H9 (cell line): ENCODE data around the gene RNF114. TPM values are rescaled to one million over a fixed set of nuclear protein-coding genes. Genes with fewer than 3 reads are reported as not detected.
"Not testable (repeated sequence)": the region's sequence is repeated elsewhere in the genome, so short reads cannot be mapped to it uniquely, and the experiment has no call there.

Experiments used
- DNase-seq: peaks from one replicate; pipeline ENCODE4 v3.0.0-alpha.2; 2017
- H2AFZ ChIP-seq: one replicate; pipeline ENCODE4 v1.6.1; 2013; ENCODE audit warnings: mild to moderate bottlenecking, low read length, control low read depth, moderate library complexity
- H2AK5ac ChIP-seq: 2 replicates; pipeline ENCODE4 v1.6.1; 2013; ENCODE audit warnings: low read length, control low read depth, mixed read lengths; ENCODE audit not compliant: insufficient read length
- H2BK120ac ChIP-seq: one replicate; pipeline ENCODE4 v1.6.1; 2013; ENCODE audit warnings: low read depth, mild to moderate bottlenecking, low read length, control low read depth, inconsistent platforms; ENCODE audit not compliant: poor library complexity, severe bottlenecking
- H2BK12ac ChIP-seq: 2 replicates; pipeline ENCODE4 v1.6.1; 2013; ENCODE audit warnings: low read length, control low read depth, mixed read lengths, low read depth; ENCODE audit not compliant: insufficient read length
- H2BK15ac ChIP-seq: 2 replicates; pipeline ENCODE4 v1.6.1; 2013; ENCODE audit warnings: low read depth, low read length, control low read depth
- H2BK20ac ChIP-seq: one replicate; pipeline ENCODE4 v1.6.1; 2013; ENCODE audit warnings: low read depth, mild to moderate bottlenecking, low read length, control low read depth, inconsistent platforms; ENCODE audit not compliant: poor library complexity, severe bottlenecking
- H2BK5ac ChIP-seq: 2 replicates; pipeline ENCODE4 v1.6.1; 2013; ENCODE audit warnings: low read length, control low read depth, mixed read lengths; ENCODE audit not compliant: insufficient read length
- H3K14ac ChIP-seq: 2 replicates; pipeline ENCODE4 v1.6.1; 2013; ENCODE audit warnings: low read length, control low read depth; ENCODE audit not compliant: insufficient read depth
- H3K18ac ChIP-seq: 2 replicates; pipeline ENCODE4 v1.6.1; 2013; ENCODE audit warnings: low read depth, mild to moderate bottlenecking, mixed read lengths, low read length, control low read depth; ENCODE audit not compliant: insufficient read length
- H3K23ac ChIP-seq: 2 replicates; pipeline ENCODE4 v1.6.1; 2013; ENCODE audit warnings: low read length, control low read depth, mixed read lengths, low read depth; ENCODE audit not compliant: insufficient read length
- H3K23me2 ChIP-seq: 2 replicates; pipeline ENCODE4 v1.6.1; 2013; ENCODE audit warnings: low read depth, mild to moderate bottlenecking, mixed read lengths, low read length, control low read depth; ENCODE audit not compliant: insufficient read length, poor library complexity, severe bottlenecking
- H3K27ac ChIP-seq: 2 replicates; pipeline ENCODE4 v1.5.1; 2013; ENCODE audit warnings: low read length, control low read depth, mixed read lengths, low read depth; ENCODE audit not compliant: insufficient read length
- H3K27me3 ChIP-seq: 2 replicates; pipeline ENCODE4 v1.6.1; 2013; ENCODE audit warnings: low read length, control low read depth, inconsistent platforms; ENCODE audit not compliant: insufficient read depth
- H3K4ac ChIP-seq: 2 replicates; pipeline ENCODE4 v1.6.1; 2013; ENCODE audit warnings: low read depth, mild to moderate bottlenecking, control low read depth, inconsistent platforms, low read length, moderate library complexity
- H3K4me1 ChIP-seq: 2 replicates; pipeline ENCODE4 v1.6.1; 2013; ENCODE audit warnings: low read length, control low read depth, inconsistent platforms; ENCODE audit not compliant: insufficient read depth
- H3K4me2 ChIP-seq: 2 replicates; pipeline ENCODE4 v1.6.1; 2013; ENCODE audit warnings: low read length, control low read depth, mixed read lengths; ENCODE audit not compliant: insufficient read length, insufficient read depth
- H3K56ac ChIP-seq: 2 replicates; pipeline ENCODE4 v1.6.1; 2013; ENCODE audit warnings: low read depth, mild to moderate bottlenecking, mixed read lengths, low read length, control low read depth; ENCODE audit not compliant: insufficient read length
- H3K79me1 ChIP-seq: 2 replicates; pipeline ENCODE4 v1.6.1; 2013; ENCODE audit warnings: low read depth, mild to moderate bottlenecking, moderate library complexity, low read length, control low read depth, inconsistent platforms; ENCODE audit not compliant: insufficient read depth, poor library complexity, severe bottlenecking
- H3K79me2 ChIP-seq: 2 replicates; pipeline ENCODE4 v1.6.1; 2013; ENCODE audit warnings: low read length, control low read depth, inconsistent platforms; ENCODE audit not compliant: insufficient read depth
- H3K9ac ChIP-seq: 2 replicates; pipeline ENCODE4 v1.6.1; 2013; ENCODE audit warnings: low read length, control low read depth, mixed read lengths; ENCODE audit not compliant: insufficient read length; ENCODE audit errors: extremely low read depth
- H3K9me3 ChIP-seq: one replicate; pipeline ENCODE4 v1.6.1; 2013; ENCODE audit warnings: low read depth, low read length, inconsistent platforms; ENCODE audit not compliant: control insufficient read depth
- H3T11ph ChIP-seq: one replicate; pipeline ENCODE4 v1.6.1; 2013; ENCODE audit warnings: mild to moderate bottlenecking, low read length, control low read depth, inconsistent platforms
- H4K20me1 ChIP-seq: one replicate; pipeline ENCODE4 v1.6.1; 2013; ENCODE audit not compliant: control insufficient read depth, insufficient read length, insufficient read depth
- H4K5ac ChIP-seq: 2 replicates; pipeline ENCODE4 v1.6.1; 2013; ENCODE audit warnings: low read depth, mild to moderate bottlenecking, mixed read lengths, low read length, control low read depth; ENCODE audit not compliant: insufficient read length
- H4K8ac ChIP-seq: replicated peaks from 2 replicates; pipeline ENCODE4 v1.6.1; 2013; ENCODE audit warnings: low read length, control low read depth, mixed read lengths, low read depth; ENCODE audit not compliant: insufficient read length
- H4K91ac ChIP-seq: 2 replicates; pipeline ENCODE4 v1.6.1; 2013; ENCODE audit warnings: low read depth, mild to moderate bottlenecking, moderate library complexity, mixed read lengths, low read length, control low read depth; ENCODE audit not compliant: insufficient read length
- H3K27ac Mint-ChIP-seq, 3 experiments: 2 replicates in 2 of 3; 3 replicates in 1 of 3; pipeline ENCODE4 v1.8.0; 2020 to 2021; ENCODE audit warnings: mixed read lengths in 3 of 3, mild to moderate bottlenecking in 1 of 3, moderate library complexity in 1 of 3
- H3K27me3 Mint-ChIP-seq: 2 replicates; pipeline ENCODE4 v1.8.0; 2021; ENCODE audit warnings: low read depth, mild to moderate bottlenecking, moderate library complexity, mixed read lengths
- H3K36me3 Mint-ChIP-seq, 3 experiments: 2 replicates in 2 of 3; 3 replicates in 1 of 3; pipeline ENCODE4 v1.8.0; 2020 to 2021; ENCODE audit warnings: low read depth in 3 of 3, mixed read lengths in 3 of 3; ENCODE audit not compliant: insufficient read depth in 1 of 3
- H3K4me1 Mint-ChIP-seq, 2 experiments: 2 replicates each; pipeline ENCODE4 v1.8.0; 2020; ENCODE audit warnings: mixed read lengths in 2 of 2
- H3K4me3 Mint-ChIP-seq, 2 experiments: 2 replicates in 1 of 2; 3 replicates in 1 of 2; pipeline ENCODE4 v1.8.0; 2020 to 2021; ENCODE audit warnings: mild to moderate bottlenecking in 2 of 2, mixed read lengths in 2 of 2, moderate library complexity in 1 of 2
- H3K9me3 Mint-ChIP-seq, 2 experiments: 2 replicates in 1 of 2; 3 replicates in 1 of 2; pipeline ENCODE4 v1.8.0; 2020; ENCODE audit warnings: mild to moderate bottlenecking in 2 of 2, mixed read lengths in 2 of 2, moderate library complexity in 1 of 2
- WGBS: extraction: QIAGEN DNeasy Blood & Tissue Kit; methylation state at CpG from one replicate; pipeline ENCODE4 v1.1.7; 2013; ENCODE audit warnings: missing lambda C conversion rate, low lambda C conversion rate, mixed read lengths; ENCODE audit not compliant: insufficient read length; ENCODE audit errors: extremely low coverage; 5-methylcytosine and 5-hydroxymethylcytosine counted together
- total RNA-seq: library from RNA; stranded (reverse); gene quantifications from 2 replicates; pipeline ENCODE4 v1.2.1, GENCODE V29; 2021
- TF ChIP-seq, protein P1 (sequence below): fragments of 200-600 bp; sonication (generic); conservative IDR thresholded peaks from 3 replicates; pipeline ENCODE4 v1.8.0; 2021; ENCODE audit warnings: antibody characterized with exemption, mild to moderate bottlenecking

RNF114 gene
- total RNA-seq, 1 experiment from 2014 or later, result 75.5 TPM

- H3K27me3 Mint-ChIP-seq, result no peaks in the 10 kb centered on the region; the same call in none of the 2 replicates
- no peak overlapping the region for H2BK12ac ChIP-seq
Observed at GRCh38 chr20:49999329-49999728, 63.1 kb downstream of the RNF114 start.

DNA sequence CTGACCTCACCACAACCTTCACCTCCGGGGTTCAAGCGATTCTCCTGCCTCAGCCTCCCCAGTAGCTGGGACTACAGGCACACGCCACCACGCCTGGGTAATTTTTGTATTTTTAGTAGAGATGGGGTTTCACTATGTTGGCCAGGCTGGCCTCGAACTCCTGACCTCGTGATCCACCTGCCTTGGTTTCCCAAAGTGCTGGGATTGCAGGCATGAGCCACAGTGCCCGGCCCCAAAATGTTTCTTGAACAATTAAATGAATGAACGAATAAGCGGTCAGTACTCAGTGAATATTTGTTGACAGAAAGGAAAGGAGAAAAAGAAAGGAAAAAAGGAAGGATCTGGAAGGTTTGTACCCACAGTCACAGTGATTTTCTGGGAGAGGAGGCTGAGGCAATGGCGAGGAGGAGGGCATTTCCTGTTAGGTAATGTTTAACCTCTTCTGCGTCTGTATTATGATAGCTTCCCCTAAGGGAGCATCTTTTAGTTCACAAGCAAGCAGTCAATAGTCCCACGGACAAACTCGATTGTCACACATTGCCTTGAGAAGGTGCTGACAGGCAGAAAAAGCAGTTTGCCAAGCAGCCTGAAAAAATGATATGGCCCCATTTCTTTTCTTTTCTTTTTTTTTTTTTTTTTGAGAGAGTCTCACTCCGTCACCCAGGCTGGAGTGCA lies 64.5 kb downstream of the RNF114 start:
- H2BK15ac ChIP-seq, H2AK5ac ChIP-seq, H3K23me2 ChIP-seq, H2AFZ ChIP-seq, H3K4me2 ChIP-seq, H3T11ph ChIP-seq, H3K79me2 ChIP-seq, DNase-seq, H2BK5ac ChIP-seq, H3K18ac ChIP-seq, H3K56ac ChIP-seq, H3K14ac ChIP-seq, H3K27ac ChIP-seq, H3K27ac Mint-ChIP-seq, H4K8ac ChIP-seq, H4K91ac ChIP-seq, H3K27me3 Mint-ChIP-seq, H3K4me1 ChIP-seq, H3K9ac ChIP-seq, H2BK120ac ChIP-seq, H3K4ac ChIP-seq, H2BK20ac ChIP-seq, H4K20me1 ChIP-seq, H2BK12ac ChIP-seq, H3K79me1 ChIP-seq, H3K9me3 ChIP-seq, H3K4me3 Mint-ChIP-seq, H3K9me3 Mint-ChIP-seq, H3K36me3 Mint-ChIP-seq, H3K27me3 ChIP-seq, H3K23ac ChIP-seq, H4K5ac ChIP-seq: not testable (repeated sequence)
- peaks cover 0 to 13% of the 10 kb centered on the region in 2 experiments; a peak in 3 of 4 replicates for H3K4me1 Mint-ChIP-seq
- WGBS, result no CpG with 5 or more reads among the region's 14 CpGs

More at GRCh38 chr20:49999329-49999728, 63.1 kb downstream of the RNF114 start:
- no peaks in the 10 kb centered on the region for H3K27me3 ChIP-seq
- H4K8ac ChIP-seq, result no peak overlapping the region
- H3K4me2 ChIP-seq, result no peak overlapping the region
- H3K23me2 ChIP-seq, result no peaks in the 10 kb centered on the region
- no peaks in the 10 kb centered on the region for H3K9me3 Mint-ChIP-seq
- H3K14ac ChIP-seq, result no peak overlapping the region
- no peak overlapping the region for H2BK15ac ChIP-seq
- no peak overlapping the region for H3K56ac ChIP-seq
- H3K27ac ChIP-seq, result no peak overlapping the region
- peaks cover 0 to 7% of the 10 kb centered on the region in 2 experiments; a peak in 2 of 4 replicates for H3K4me1 Mint-ChIP-seq
- no peak overlapping the region for H4K91ac ChIP-seq
- no peaks in the 10 kb centered on the region for H4K20me1 ChIP-seq
- no peak overlapping the region for H2BK20ac ChIP-seq
- H2AK5ac ChIP-seq, result no peak overlapping the region
- no peak overlapping the region for H3K4ac ChIP-seq
- H4K5ac ChIP-seq, result no peak overlapping the region
- H3K23ac ChIP-seq, result no peak overlapping the region
- H2AFZ ChIP-seq, result no peak overlapping the region
- no peak overlapping the region for H3K18ac ChIP-seq
- no peaks in the 10 kb centered on the region for H3K79me2 ChIP-seq
- no CpG with 5 or more reads among the region's 7 CpGs for WGBS
- TF ChIP-seq, protein P1, sequence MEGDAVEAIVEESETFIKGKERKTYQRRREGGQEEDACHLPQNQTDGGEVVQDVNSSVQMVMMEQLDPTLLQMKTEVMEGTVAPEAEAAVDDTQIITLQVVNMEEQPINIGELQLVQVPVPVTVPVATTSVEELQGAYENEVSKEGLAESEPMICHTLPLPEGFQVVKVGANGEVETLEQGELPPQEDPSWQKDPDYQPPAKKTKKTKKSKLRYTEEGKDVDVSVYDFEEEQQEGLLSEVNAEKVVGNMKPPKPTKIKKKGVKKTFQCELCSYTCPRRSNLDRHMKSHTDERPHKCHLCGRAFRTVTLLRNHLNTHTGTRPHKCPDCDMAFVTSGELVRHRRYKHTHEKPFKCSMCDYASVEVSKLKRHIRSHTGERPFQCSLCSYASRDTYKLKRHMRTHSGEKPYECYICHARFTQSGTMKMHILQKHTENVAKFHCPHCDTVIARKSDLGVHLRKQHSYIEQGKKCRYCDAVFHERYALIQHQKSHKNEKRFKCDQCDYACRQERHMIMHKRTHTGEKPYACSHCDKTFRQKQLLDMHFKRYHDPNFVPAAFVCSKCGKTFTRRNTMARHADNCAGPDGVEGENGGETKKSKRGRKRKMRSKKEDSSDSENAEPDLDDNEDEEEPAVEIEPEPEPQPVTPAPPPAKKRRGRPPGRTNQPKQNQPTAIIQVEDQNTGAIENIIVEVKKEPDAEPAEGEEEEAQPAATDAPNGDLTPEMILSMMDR, result no peak
- H3T11ph ChIP-seq, result no peak overlapping the region
- H3K9me3 ChIP-seq, result no peaks in the 10 kb centered on the region
- no peak overlapping the region for H2BK120ac ChIP-seq
- H2BK5ac ChIP-seq, result no peak overlapping the region
- H3K4me3 Mint-ChIP-seq, result no peak overlapping the region
- no peak overlapping the region for H3K27ac Mint-ChIP-seq
- DNase-seq, result no peak
- no peaks in the 10 kb centered on the region for H3K79me1 ChIP-seq
- H3K4me1 ChIP-seq, result no peaks in the 10 kb centered on the region
- no peaks in the 10 kb centered on the region for H3K36me3 Mint-ChIP-seq
- H3K9ac ChIP-seq, result no peak overlapping the region
